Testis (tissue), 2 donors: ENCODE measurements around the gene NSMF.

Experiments
- POLR2A ChIP-seq: fragments of 450-650 bp; IDR thresholded peaks from one replicate; pipeline ENCODE4 v1.6.1; 2017; ENCODE audit warnings: antibody characterized with exemption, mild to moderate bottlenecking, moderate library complexity
- TF ChIP-seq, protein P1 (sequence below), 3 experiments: fragments of 450-650 bp in 2 of 3; fragments of 200-600 bp in 1 of 3; sonication (generic) in 1 of 3; IDR thresholded peaks; one replicate each; pipeline ENCODE4 v1.5.1; 2016 to 2019; ENCODE audit warnings: antibody characterized with exemption in 3 of 3, mild to moderate bottlenecking in 2 of 3, moderate library complexity in 1 of 3

DNA sequence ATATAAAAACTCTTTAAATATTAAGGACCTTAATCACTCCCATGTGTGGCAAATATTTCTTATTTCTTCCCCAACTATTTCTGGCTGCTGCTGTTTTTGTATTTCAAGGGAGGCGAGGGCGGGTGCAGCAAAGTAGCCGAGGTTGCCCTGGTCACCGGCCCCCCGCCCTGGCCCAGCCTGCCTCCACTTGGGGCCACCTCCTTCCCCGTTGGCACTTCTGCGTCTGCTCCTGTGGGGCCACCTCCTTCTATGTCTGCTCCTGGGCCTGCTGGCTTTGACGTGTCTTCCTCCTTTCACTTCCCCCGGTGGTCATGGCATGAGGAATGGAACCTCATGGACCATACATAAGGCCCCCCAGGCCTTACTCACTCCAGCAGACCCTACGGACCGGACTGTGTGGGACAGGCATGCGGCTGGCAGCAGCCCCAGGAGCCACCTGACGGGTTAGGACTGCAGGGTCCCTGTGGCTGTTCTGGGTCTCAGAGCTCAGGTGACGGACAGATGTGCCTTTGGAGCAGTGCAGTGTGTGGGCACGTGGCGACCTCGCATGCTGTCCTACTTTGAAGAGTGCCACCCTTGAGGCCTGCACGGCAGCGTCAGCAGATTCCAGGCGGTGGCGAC is 12.2 kb downstream of the NSMF start:
- no peak for TF ChIP-seq POLR2A
- TF ChIP-seq, protein P1, sequence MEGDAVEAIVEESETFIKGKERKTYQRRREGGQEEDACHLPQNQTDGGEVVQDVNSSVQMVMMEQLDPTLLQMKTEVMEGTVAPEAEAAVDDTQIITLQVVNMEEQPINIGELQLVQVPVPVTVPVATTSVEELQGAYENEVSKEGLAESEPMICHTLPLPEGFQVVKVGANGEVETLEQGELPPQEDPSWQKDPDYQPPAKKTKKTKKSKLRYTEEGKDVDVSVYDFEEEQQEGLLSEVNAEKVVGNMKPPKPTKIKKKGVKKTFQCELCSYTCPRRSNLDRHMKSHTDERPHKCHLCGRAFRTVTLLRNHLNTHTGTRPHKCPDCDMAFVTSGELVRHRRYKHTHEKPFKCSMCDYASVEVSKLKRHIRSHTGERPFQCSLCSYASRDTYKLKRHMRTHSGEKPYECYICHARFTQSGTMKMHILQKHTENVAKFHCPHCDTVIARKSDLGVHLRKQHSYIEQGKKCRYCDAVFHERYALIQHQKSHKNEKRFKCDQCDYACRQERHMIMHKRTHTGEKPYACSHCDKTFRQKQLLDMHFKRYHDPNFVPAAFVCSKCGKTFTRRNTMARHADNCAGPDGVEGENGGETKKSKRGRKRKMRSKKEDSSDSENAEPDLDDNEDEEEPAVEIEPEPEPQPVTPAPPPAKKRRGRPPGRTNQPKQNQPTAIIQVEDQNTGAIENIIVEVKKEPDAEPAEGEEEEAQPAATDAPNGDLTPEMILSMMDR (IDR thresholded peaks at IDR 0.05) = no peak
